SIG-M5 treated with dmso at 0.1 percent for 504 hours (cell line): Measurements from ENCODE around the gene MMP17.

ENCODE experiments used
- DNase-seq: peaks from one replicate; lab custom pipeline; 2025; ENCODE audit not compliant: unreplicated experiment; lab: John Stamatoyannopoulos, UW

Gene MMP17

GRCh38 chr12:131827961-131828534, at the start of gene MMP17:
MMP17 (plus strand) TSS chr12:131828393; CDS start chr12:131828495, 102 bp downstream.
- peak; percentile 74 for DNase-seq

GRCh38 chr12:131779027-131779426, 49.2 kb upstream of the MMP17 start:
- DNase-seq = no peak

GRCh38 chr12:131782061-131782460, 46.1 kb upstream of the MMP17 start:
- no peak for DNase-seq

- peak; percentile 80 for DNase-seq
These were observed 44.2 kb upstream of the MMP17 start for GRCh38 chr12:131783915-131784541.

GRCh38 chr12:131784909-131785762, 43.1 kb upstream of the MMP17 start:
- no peak for DNase-seq

GRCh38 chr12:131785763-131786330, 42.3 kb upstream of the MMP17 start:
- no peak for DNase-seq

- no peak for DNase-seq
These were observed 41.9 kb upstream of the MMP17 start for GRCh38 chr12:131786331-131786730.

- DNase-seq = no peak
These were observed 41.0 kb upstream of the MMP17 start for GRCh38 chr12:131787143-131787660.

- DNase-seq = no peak
These were observed 40.1 kb upstream of the MMP17 start for GRCh38 chr12:131788070-131788469.

- no peak for DNase-seq
These were observed 38.6 kb upstream of the MMP17 start for GRCh38 chr12:131789638-131790037.

- no peak for DNase-seq
These were observed 34.8 kb upstream of the MMP17 start for GRCh38 chr12:131793243-131794022.

- DNase-seq = no peak
These were observed 34.1 kb upstream of the MMP17 start for GRCh38 chr12:131794061-131794460.

GRCh38 chr12:131794573-131794972, 33.6 kb upstream of the MMP17 start:
- no peak for DNase-seq

- DNase-seq = no peak
These were observed 33.1 kb upstream of the MMP17 start for GRCh38 chr12:131795064-131795463.

- peak; percentile 22 for DNase-seq
These were observed 32.3 kb upstream of the MMP17 start for GRCh38 chr12:131795690-131796410.

- DNase-seq = no peak
These were observed 31.8 kb upstream of the MMP17 start for GRCh38 chr12:131796411-131796736.

GRCh38 chr12:131796754-131797587, 31.2 kb upstream of the MMP17 start:
- no peak for DNase-seq

GRCh38 chr12:131797588-131797934, 30.6 kb upstream of the MMP17 start:
- no peak for DNase-seq

- no peak for DNase-seq
These were observed 29.0 kb upstream of the MMP17 start for GRCh38 chr12:131799195-131799594.
